A549 (cell line): ENCODE data around the gene KIF3A. TPM values are rescaled to one million over a fixed set of nuclear protein-coding genes. Genes with fewer than 3 reads are reported as not detected.

Experiments
- ATAC-seq, 2 experiments: fragments of 200-7000 bp in 1 of 2; fragments of >200 bp in 1 of 2; cut with Nextera tagmentation in 1 of 2; cut with Tn5 transposase in 1 of 2; 3 replicates each; pipeline versions ENCODE4 v1.8.0 to v1.9.1; 2018 to 2020; ENCODE audit warnings: mild to moderate bottlenecking in 1 of 2, moderate library complexity in 1 of 2
- CTCF ChIA-PET: fragments of 300-600 bp; sonication (Branson Sonifier 250); formaldehyde crosslinking; extraction: SDS; loops from one replicate; lab custom pipeline; 2021; ENCODE audit warnings: antibody characterized with exemption, inconsistent platforms; lab: Yijun Ruan, JAX
- POLR2A ChIA-PET: fragments of 350-600 bp; formaldehyde crosslinking; extraction: SDS; loops from one replicate; lab custom pipeline; 2021; ENCODE audit warnings: antibody characterized with exemption, inconsistent platforms; lab: Yijun Ruan, JAX
- DNase-seq, 2 experiments: peaks; one replicate each; pipeline versions ENCODE4 v3.0.0 to v3.0.0-alpha.2; 2011 to 2016; ENCODE audit warnings: low read depth in 1 of 2, low spot score in 1 of 2
- FAIRE-seq: peaks from 2 replicates; lab custom pipeline; 2011; peaks lifted over from hg19 to GRCh38; lab: Jason Lieb, UNC
- H3K27ac ChIP-seq, 2 experiments: fragments of >200 bp; sonication (Bioruptor Twin); formaldehyde crosslinking; 3 replicates each; pipeline ENCODE4 v1.5.1; 2016 to 2017
- H3K4me1 ChIP-seq: fragments of >200 bp; sonication (Bioruptor Twin); formaldehyde crosslinking; 3 replicates; pipeline ENCODE4 v1.6.1; 2016
- H3K4me2 ChIP-seq: fragments of >200 bp; sonication (Bioruptor Twin); formaldehyde crosslinking; 3 replicates; pipeline ENCODE4 v1.6.1; 2016
- H3K4me3 ChIP-seq: fragments of >200 bp; sonication (Bioruptor Twin); formaldehyde crosslinking; 3 replicates; pipeline ENCODE4 v1.5.1; 2016
- H3K9me3 ChIP-seq: fragments of >200 bp; sonication (Bioruptor Twin); formaldehyde crosslinking; 3 replicates; pipeline ENCODE4 v1.6.1; 2016
- ATOH8 ChIP-seq: fragments of 250-450 bp; sonication (Bioruptor Pico); IDR thresholded peaks from 2 replicates; pipeline ENCODE4 v1.5.0; 2020; ENCODE audit warnings: low read depth, mild to moderate bottlenecking, moderate library complexity
- BHLHE40 ChIP-seq: IDR thresholded peaks from 2 replicates; pipeline ENCODE4 v1.6.1; 2012; ENCODE audit warnings: low read depth, low read length, inconsistent platforms
- CBX8 ChIP-seq: fragments of 200-600 bp; sonication (generic); IDR thresholded peaks from 2 replicates; pipeline ENCODE4 v1.6.1; 2016
- CTCF ChIP-seq: fragments of >200 bp; sonication (Bioruptor Twin); formaldehyde crosslinking; IDR thresholded peaks from 3 replicates; pipeline ENCODE4 v1.5.1; 2016
- EHF ChIP-seq: fragments of 250-450 bp; sonication (Bioruptor Pico); IDR thresholded peaks from 2 replicates; pipeline ENCODE4 v1.5.0; 2020; ENCODE audit warnings: mild to moderate bottlenecking
- ELK1 ChIP-seq: fragments of 150-350 bp; IDR thresholded peaks from 2 replicates; pipeline ENCODE4 v1.6.1; 2014; ENCODE audit warnings: low read depth, mild to moderate bottlenecking, low read length
- FOXS1 ChIP-seq: fragments of 250-450 bp; sonication (Bioruptor Pico); IDR thresholded peaks from 2 replicates; pipeline ENCODE4 v1.5.0; 2020; ENCODE audit warnings: mild to moderate bottlenecking, moderate library complexity
- HEYL ChIP-seq: fragments of 250-450 bp; sonication (Bioruptor Pico); IDR thresholded peaks from 2 replicates; pipeline ENCODE4 v1.8.0; 2021; ENCODE audit warnings: mild to moderate bottlenecking, moderate library complexity
- MAFK ChIP-seq: fragments of 450-650 bp; IDR thresholded peaks from 2 replicates; pipeline ENCODE4 v1.6.1; 2014; ENCODE audit not compliant: partially characterized antibody
- MAX ChIP-seq: IDR thresholded peaks from 2 replicates; pipeline ENCODE4 v1.6.1; 2012
- NPAS2 ChIP-seq: fragments of 250-450 bp; sonication (Bioruptor Pico); IDR thresholded peaks from 2 replicates; pipeline ENCODE4 v1.8.0; 2022; ENCODE audit warnings: mild to moderate bottlenecking, moderate library complexity, borderline replicate concordance
- PHF8 ChIP-seq: fragments of 200-600 bp; sonication (generic); IDR thresholded peaks from 2 replicates; pipeline ENCODE4 v1.6.1; 2016; ENCODE audit warnings: low read depth, mild to moderate bottlenecking, antibody characterized with exemption, moderate library complexity, borderline replicate concordance
- RAD21 ChIP-seq, 2 experiments: fragments of >200 bp in 1 of 2; sonication (Bioruptor Twin) in 1 of 2; formaldehyde crosslinking in 1 of 2; IDR thresholded peaks in 1 of 2; conservative IDR thresholded peaks in 1 of 2; 2 replicates in 1 of 2; 3 replicates in 1 of 2; pipeline ENCODE4 v1.6.1; 2012 to 2018; ENCODE audit warnings: inconsistent platforms in 1 of 2
- RCOR1 ChIP-seq: fragments of 150-350 bp; IDR thresholded peaks from 2 replicates; pipeline ENCODE4 v1.6.1; 2014; ENCODE audit warnings: antibody characterized with exemption, low read length, low read depth
- RNF2 ChIP-seq: fragments of 200-600 bp; sonication (generic); IDR thresholded peaks from 2 replicates; pipeline ENCODE4 v1.6.1; 2016; ENCODE audit warnings: low read depth, mild to moderate bottlenecking, antibody characterized with exemption, moderate library complexity, borderline replicate concordance
- SREBF2 ChIP-seq: fragments of 450-650 bp; IDR thresholded peaks from 2 replicates; pipeline ENCODE4 v1.6.1; 2014; ENCODE audit warnings: mild to moderate bottlenecking, moderate library complexity
- TFCP2L1 ChIP-seq: fragments of 250-450 bp; sonication (Bioruptor Pico); IDR thresholded peaks from 2 replicates; pipeline ENCODE4 v1.5.0; 2021; ENCODE audit warnings: mild to moderate bottlenecking
- ZFP36 ChIP-seq: fragments of 450-650 bp; IDR thresholded peaks from 2 replicates; pipeline ENCODE4 v1.6.1; 2014; ENCODE audit warnings: borderline replicate concordance; ENCODE audit not compliant: partially characterized antibody
- WGBS: methylation state at CpG from one replicate; pipeline ENCODE4 v1.1.6; 2017; ENCODE audit errors: missing lambda C conversion rate; 5-methylcytosine and 5-hydroxymethylcytosine counted together
- polyA plus RNA-seq, 4 experiments: library from polyadenylated mRNA; depleted of rRNA in 3 of 4; stranded (reverse); fragments of >200 nt; fragmentation: RNase III in 1 of 4; extraction: RNeasy Plus Mini Kit Qiagen cat#74134 plus additional on column Dnase treatment in 1 of 4; gene quantifications; 2 replicates in 3 of 4; 3 replicates in 1 of 4; pipeline ENCODE4 v1.2.3, GENCODE V29; 2011 to 2017
- TF ChIP-seq, protein P1 (sequence below): fragments of >200 bp; sonication (Bioruptor Twin); formaldehyde crosslinking; IDR thresholded peaks from 3 replicates; pipeline ENCODE4 v1.6.1; 2016
- TF ChIP-seq, protein P2 (sequence below): fragments of >200 bp; sonication (Bioruptor Twin); formaldehyde crosslinking; IDR thresholded peaks from 2 replicates; pipeline ENCODE4 v1.6.1; 2016
- TF ChIP-seq, protein P3 (sequence below): fragments of 200-600 bp; sonication (generic); IDR thresholded peaks from 2 replicates; pipeline ENCODE4 v1.6.1; 2016; ENCODE audit warnings: antibody characterized with exemption, mild to moderate bottlenecking, moderate library complexity

Gene KIF3A
- polyA plus RNA-seq, 2 of the 4 experiments (the other 2 are of a cell fraction), result 12.8 to 20.5 TPM

DNA sequence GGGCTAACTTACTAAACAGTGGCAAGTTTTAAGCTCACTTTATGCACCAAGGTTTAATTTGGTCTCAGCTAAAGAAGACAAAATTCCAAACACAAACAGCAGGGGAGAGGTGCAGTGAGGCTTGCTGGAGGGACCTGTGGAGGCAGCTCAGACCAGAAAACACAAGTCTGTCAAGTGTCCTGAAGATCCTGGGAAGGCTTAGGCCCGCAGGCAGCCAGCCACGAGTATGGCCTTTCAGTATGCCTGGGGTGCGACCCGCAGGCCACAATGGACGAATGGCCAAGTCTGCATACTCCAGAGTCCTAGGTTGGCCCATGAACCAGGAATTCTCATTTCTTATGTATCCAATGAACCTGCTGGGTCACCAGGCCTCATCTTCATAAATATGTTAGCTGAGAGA lies 19.2 kb upstream of the KIF3A start (continued):
- TF ChIP-seq FOXS1 (CRISPR knock-in tag) (no peak), PHF8 (no peak), NPAS2 (no peak), RNF2 (no peak), RCOR1 (no peak)
- TF ChIP-seq, protein P1, sequence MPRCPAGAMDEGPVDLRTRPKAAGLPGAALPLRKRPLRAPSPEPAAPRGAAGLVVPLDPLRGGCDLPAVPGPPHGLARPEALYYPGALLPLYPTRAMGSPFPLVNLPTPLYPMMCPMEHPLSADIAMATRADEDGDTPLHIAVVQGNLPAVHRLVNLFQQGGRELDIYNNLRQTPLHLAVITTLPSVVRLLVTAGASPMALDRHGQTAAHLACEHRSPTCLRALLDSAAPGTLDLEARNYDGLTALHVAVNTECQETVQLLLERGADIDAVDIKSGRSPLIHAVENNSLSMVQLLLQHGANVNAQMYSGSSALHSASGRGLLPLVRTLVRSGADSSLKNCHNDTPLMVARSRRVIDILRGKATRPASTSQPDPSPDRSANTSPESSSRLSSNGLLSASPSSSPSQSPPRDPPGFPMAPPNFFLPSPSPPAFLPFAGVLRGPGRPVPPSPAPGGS, result no peak
- TF ChIP-seq, protein P2, sequence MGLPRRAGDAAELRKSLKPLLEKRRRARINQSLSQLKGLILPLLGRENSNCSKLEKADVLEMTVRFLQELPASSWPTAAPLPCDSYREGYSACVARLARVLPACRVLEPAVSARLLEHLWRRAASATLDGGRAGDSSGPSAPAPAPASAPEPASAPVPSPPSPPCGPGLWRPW, result no peak

DNA sequence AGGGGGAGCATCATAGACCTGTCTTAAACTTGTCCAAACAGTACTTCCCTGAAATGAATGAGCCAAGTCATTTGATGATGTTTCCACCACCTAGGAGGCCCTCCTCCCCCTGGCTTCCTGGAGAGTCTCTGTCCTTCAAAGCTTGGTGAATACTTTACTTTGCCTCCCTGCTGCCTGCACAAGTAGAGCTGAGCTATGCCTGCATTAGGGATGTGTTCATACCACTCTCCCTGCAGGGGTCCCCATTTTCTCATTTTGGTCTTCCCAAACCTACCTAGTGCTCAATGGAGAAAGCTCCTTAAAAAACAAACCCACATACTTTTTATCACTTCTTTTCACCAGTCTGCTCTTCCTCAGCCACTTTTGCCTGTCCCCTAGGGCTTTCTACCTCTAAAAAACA lies 17.6 kb upstream of the KIF3A start:
- ChIA-PET CTCF (interaction anchor here (0.6 to 2.9 kb wide), 14 partner anchors 9 to 369 kb away, joined by 3 to 26 read pairs (median 4); partner anchors contain the start of genes GDF9 and KIF3A), POLR2A (interaction anchor here (0.7 to 1.1 kb wide), 2 partner anchors 65 to 111 kb away, joined by 3 read pairs; partner anchors contain the start of genes GDF9 and UQCRQ)
- ATAC-seq (peak in 1 of 2 experiments; percentile 71; a peak in 2 of 6 replicates), FAIRE-seq (no peak), DNase-seq (peak in 1 of 2 experiments; percentile 29)
- H3K9me3 ChIP-seq, result no peaks in the 10 kb centered on the region
- H3K4me2 ChIP-seq, result no peak overlapping the region
- H3K4me3 ChIP-seq, result no peak overlapping the region
- no peak overlapping the region for H3K27ac ChIP-seq
- H3K4me1 ChIP-seq, result no peaks in the 10 kb centered on the region
- TF ChIP-seq RAD21 (conservative IDR thresholded peaks at IDR 0.05 in 1 of 2, IDR thresholded peaks at IDR 0.05 in 1 of 2) (peak in 1 of 2 experiments; percentile 18; a peak in 2 of 5 replicates), CTCF (peak; percentile 14; the same call in 1 of the 3 replicates)
- TF ChIP-seq, protein P2, result no peak

GRCh38 chr5:132754111-132754510 lies 16.8 kb upstream of the KIF3A start:
- TF ChIP-seq RNF2 (no peak), EHF (no peak), TFCP2L1 (CRISPR knock-in tag) (no peak), CBX8 (no peak), MAX (no peak), BHLHE40 (no peak), HEYL (CRISPR knock-in tag) (no peak), MAFK (no peak), ATOH8 (CRISPR knock-in tag) (no peak), ELK1 (no peak), ZFP36 (no peak), SREBF2 (no peak)
- TF ChIP-seq, protein P3, sequence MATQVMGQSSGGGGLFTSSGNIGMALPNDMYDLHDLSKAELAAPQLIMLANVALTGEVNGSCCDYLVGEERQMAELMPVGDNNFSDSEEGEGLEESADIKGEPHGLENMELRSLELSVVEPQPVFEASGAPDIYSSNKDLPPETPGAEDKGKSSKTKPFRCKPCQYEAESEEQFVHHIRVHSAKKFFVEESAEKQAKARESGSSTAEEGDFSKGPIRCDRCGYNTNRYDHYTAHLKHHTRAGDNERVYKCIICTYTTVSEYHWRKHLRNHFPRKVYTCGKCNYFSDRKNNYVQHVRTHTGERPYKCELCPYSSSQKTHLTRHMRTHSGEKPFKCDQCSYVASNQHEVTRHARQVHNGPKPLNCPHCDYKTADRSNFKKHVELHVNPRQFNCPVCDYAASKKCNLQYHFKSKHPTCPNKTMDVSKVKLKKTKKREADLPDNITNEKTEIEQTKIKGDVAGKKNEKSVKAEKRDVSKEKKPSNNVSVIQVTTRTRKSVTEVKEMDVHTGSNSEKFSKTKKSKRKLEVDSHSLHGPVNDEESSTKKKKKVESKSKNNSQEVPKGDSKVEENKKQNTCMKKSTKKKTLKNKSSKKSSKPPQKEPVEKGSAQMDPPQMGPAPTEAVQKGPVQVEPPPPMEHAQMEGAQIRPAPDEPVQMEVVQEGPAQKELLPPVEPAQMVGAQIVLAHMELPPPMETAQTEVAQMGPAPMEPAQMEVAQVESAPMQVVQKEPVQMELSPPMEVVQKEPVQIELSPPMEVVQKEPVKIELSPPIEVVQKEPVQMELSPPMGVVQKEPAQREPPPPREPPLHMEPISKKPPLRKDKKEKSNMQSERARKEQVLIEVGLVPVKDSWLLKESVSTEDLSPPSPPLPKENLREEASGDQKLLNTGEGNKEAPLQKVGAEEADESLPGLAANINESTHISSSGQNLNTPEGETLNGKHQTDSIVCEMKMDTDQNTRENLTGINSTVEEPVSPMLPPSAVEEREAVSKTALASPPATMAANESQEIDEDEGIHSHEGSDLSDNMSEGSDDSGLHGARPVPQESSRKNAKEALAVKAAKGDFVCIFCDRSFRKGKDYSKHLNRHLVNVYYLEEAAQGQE, result no peak
- TF ChIP-seq, protein P2, result no peak
- POLR2A ChIA-PET, result interaction anchor here (1.1 kb wide), 1 partner anchor 112 kb away, joined by 3 read pairs; the partner anchor contains the start of genes GDF9 and UQCRQ
- no peak for ATAC-seq

More at GRCh38 chr5:132754111-132754510, 16.8 kb upstream of the KIF3A start:
- CTCF ChIA-PET, result interaction anchor here (0.6 to 2.9 kb wide), 14 partner anchors 10 to 368 kb away, joined by 3 to 26 read pairs (median 5); partner anchors contain the start of gene KIF3A
- no peak overlapping the region for H3K4me3 ChIP-seq
- H3K27ac ChIP-seq, result no peak overlapping the region
- DNase-seq (no peak), FAIRE-seq (no peak)
- H3K4me1 ChIP-seq, result no peaks in the 10 kb centered on the region
- no peak overlapping the region for H3K4me2 ChIP-seq
- WGBS, result 79% methylated on average over 4 of the region's 4 CpGs
- H3K9me3 ChIP-seq, result no peaks in the 10 kb centered on the region
